Esophagus squamous epithelium (tissue), 4 donors: ENCODE results near the gene PHGDH.

Experiments
- CTCF ChIP-seq, 6 experiments: fragments of 450-650 bp in 4 of 6; fragments of 200-600 bp in 2 of 6; sonication (generic) in 2 of 6; IDR thresholded peaks; one replicate each; pipeline ENCODE4 v1.5.1; 2016 to 2019; ENCODE audit warnings: antibody characterized with exemption in 6 of 6, mild to moderate bottlenecking in 4 of 6, moderate library complexity in 4 of 6
- POLR2A ChIP-seq, 4 donors: fragments of 450-650 bp; IDR thresholded peaks; one replicate each; pipeline ENCODE4 v1.6.1; 2017; ENCODE audit warnings: antibody characterized with exemption in 4 of 4, mild to moderate bottlenecking in 4 of 4, moderate library complexity in 3 of 4

- TF ChIP-seq CTCF (IDR thresholded peaks at IDR 0.05) (no peak), POLR2A (IDR thresholded peaks at IDR 0.05) (no peak)
Measured at GRCh38 chr1:119791377-119791776, 79.6 kb downstream of the PHGDH start.
